Kidney epithelial cell (primary cell): ENCODE measurements around the gene GRIA1. TPM values are rescaled to one million over a fixed set of nuclear protein-coding genes. Genes with fewer than 3 reads are reported as not detected.

Source experiments
- DNase-seq: peaks from one replicate; pipeline ENCODE4 v3.0.0-alpha.2; 2010; ENCODE audit warnings: low read depth
- H3K27me3 ChIP-seq: 2 replicates; pipeline ENCODE4 v1.6.0; 2011; ENCODE audit warnings: low read length; ENCODE audit not compliant: control insufficient read depth, insufficient read depth
- H3K36me3 ChIP-seq: 2 replicates; pipeline ENCODE4 v1.5.1; 2011; ENCODE audit warnings: low read length; ENCODE audit not compliant: control insufficient read depth, insufficient read depth
- H3K4me3 ChIP-seq: 2 replicates; pipeline ENCODE4 v1.5.1; 2011; ENCODE audit warnings: low read depth, mild to moderate bottlenecking, control low read depth, low read length
- total RNA-seq: library from RNA; depleted of rRNA; stranded (reverse); fragments of >200 nt; gene quantifications from 2 replicates; pipeline ENCODE4 v1.2.3, GENCODE V29; 2015
- TF ChIP-seq, protein P1 (sequence below): IDR thresholded peaks from 2 replicates; pipeline ENCODE4 v1.5.1; 2011; ENCODE audit warnings: mild to moderate bottlenecking, moderate library complexity, low read length, control low read depth, inconsistent platforms; ENCODE audit not compliant: insufficient read depth, poor library complexity, severe bottlenecking

Gene GRIA1
- total RNA-seq, 1 donor from 2014 or later, result not detected

DNA sequence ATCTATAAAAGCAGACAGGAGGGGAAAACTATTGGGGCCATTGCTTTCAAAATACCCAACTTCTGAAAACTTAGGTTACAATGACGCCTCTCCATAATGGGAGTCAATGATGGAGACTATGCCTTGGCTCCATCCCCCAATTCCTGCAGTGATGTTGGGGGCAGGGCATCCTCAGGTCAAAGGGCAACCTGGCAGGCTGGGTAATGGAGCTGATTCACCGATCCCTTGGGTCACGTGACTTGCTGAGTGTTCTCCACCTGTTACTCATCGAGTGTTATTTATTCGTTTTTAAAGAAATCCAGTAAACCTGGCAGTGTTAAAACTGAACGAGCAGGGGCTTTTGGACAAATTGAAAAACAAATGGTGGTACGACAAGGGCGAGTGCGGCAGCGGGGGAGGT, 303.9 kb downstream of the GRIA1 start:
- DNase-seq, result no peak
- no peak overlapping the region for H3K4me3 ChIP-seq
- TF ChIP-seq, protein P1, sequence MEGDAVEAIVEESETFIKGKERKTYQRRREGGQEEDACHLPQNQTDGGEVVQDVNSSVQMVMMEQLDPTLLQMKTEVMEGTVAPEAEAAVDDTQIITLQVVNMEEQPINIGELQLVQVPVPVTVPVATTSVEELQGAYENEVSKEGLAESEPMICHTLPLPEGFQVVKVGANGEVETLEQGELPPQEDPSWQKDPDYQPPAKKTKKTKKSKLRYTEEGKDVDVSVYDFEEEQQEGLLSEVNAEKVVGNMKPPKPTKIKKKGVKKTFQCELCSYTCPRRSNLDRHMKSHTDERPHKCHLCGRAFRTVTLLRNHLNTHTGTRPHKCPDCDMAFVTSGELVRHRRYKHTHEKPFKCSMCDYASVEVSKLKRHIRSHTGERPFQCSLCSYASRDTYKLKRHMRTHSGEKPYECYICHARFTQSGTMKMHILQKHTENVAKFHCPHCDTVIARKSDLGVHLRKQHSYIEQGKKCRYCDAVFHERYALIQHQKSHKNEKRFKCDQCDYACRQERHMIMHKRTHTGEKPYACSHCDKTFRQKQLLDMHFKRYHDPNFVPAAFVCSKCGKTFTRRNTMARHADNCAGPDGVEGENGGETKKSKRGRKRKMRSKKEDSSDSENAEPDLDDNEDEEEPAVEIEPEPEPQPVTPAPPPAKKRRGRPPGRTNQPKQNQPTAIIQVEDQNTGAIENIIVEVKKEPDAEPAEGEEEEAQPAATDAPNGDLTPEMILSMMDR, result no peak

DNA sequence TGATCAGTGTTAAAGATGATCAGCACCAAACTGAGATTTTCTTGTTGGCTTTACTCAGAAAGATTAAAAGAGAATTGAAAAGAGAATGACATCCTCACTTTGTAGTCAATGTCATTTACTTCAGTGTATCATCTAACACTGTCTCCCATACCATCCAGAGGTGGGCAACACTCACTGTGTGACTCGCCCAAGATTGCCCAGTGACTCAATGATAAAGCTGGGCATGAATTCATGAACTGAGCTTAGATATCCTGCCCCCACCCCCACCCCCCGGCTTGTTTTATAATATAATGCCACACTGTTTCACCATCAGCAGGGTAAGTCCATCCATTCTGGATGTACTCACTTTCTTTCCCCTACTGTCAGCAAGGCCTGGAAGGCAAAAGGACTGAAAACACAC, 306.1 kb downstream of the GRIA1 start:
- no peak overlapping the region for H3K4me3 ChIP-seq
- TF ChIP-seq, protein P1, result no peak
- no peaks in the 10 kb centered on the region for H3K36me3 ChIP-seq
- no peaks in the 10 kb centered on the region for H3K27me3 ChIP-seq
- no peak for DNase-seq

More for the DNA sequence above, 303.9 kb downstream of the GRIA1 start:
- Histone ChIP-seq H3K27me3 (no peaks in the 10 kb centered on the region), H3K36me3 (no peaks in the 10 kb centered on the region)

DNA sequence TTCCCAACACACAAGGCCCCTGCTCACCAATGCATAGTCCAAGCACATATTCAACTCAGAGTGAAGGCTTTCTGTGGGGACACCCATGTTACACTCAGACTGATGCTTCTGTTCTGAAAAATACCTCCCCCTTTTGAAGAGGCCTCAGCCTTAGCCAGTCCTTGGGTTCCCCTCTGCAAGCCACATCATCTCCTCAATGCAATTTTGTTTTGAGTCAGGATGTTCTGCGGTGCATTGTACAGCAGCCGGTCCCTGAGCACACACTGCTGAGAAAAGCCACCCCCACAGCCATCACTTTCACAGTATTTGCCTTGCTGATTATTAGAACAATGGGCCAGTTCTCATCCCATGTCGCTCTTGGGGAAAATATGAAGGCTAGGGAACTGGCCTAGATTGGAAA, 307.0 kb downstream of the GRIA1 start:
- DNase-seq, result no peak
- TF ChIP-seq, protein P1, result no peak
- Histone ChIP-seq H3K36me3 (no peaks in the 10 kb centered on the region), H3K4me3 (no peak overlapping the region), H3K27me3 (no peaks in the 10 kb centered on the region)

DNA sequence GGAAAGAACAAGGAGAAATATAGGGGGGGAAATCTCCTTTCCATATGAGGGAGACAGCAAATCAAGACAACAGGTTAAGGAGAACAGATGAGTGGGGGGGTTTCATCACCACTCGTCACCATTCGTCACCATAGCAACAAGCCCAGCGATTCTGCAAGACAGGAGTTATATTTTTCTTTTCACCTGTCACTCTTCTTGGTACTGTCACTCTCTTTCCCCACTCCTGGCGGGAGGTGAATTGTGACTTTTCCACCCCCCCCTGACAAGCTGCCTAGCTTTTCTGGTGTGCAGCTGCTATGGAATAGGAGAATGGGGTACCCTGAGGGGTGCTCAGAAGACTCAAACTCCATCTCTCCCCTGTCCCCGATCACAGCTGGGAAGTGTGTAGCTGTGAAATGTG, 308.4 kb downstream of the GRIA1 start:
- Histone ChIP-seq H3K4me3 (no peak overlapping the region), H3K36me3 (no peaks in the 10 kb centered on the region), H3K27me3 (no peaks in the 10 kb centered on the region)
- TF ChIP-seq, protein P1, result no peak
- DNase-seq, result no peak

DNA sequence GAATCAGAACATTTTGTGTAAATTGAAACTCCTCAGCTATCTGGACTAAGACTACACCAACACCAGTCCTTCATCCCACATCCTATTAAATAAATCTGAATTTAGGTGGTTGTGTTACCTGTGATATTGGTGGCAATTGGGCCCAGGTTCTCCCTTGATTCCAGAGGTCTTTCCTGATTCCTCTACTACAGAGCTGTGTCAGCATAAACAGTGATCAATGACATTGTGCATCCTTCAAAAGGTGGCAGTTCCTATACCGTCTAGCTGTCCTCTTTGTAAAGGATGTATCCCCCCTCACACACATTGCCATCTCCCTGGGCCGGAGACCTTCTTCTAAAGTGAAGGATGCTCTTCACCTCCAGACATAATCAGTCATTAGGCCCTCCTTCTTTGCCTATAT, 309.0 kb downstream of the GRIA1 start:
- H3K36me3 ChIP-seq, result no peaks in the 10 kb centered on the region
- no peaks in the 10 kb centered on the region for H3K27me3 ChIP-seq
- H3K4me3 ChIP-seq, result no peak overlapping the region
- DNase-seq, result no peak
- TF ChIP-seq, protein P1, result no peak

DNA sequence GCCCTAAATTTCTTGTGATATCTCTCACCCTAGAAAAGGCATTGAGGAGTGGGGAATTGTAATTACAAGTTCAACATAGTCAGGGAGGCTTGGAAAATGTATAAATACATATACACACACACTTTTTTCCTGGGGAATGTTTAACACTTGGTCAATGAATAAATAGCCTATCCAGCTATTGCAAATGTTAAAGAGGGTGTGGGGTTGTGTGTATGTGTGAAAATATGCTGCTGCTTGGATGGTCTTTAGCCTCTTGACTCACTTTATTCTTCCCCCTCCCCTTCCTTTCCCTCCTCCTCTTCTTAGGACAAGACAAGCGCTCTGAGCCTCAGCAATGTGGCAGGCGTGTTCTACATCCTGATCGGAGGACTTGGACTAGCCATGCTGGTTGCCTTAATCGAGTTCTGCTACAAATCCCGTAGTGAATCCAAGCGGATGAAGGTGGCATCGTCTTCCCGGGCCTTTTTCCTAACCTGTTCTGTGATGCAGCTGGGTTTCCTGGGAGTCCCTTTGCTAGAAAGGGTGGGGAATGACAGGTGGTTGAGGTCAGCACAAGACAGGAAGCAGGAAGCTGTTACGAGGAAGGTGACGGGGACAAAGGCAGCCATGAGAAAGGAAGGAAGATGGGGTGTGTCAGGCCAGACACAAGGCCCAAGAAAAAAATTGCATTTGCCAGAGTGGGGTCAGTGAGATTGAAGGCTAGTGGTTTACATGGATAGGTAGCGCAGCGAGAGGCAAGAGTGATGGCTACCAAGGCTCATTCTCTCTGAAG, 311.8 kb downstream of the GRIA1 start:
- Histone ChIP-seq H3K27me3 (no peaks in the 10 kb centered on the region), H3K36me3 (no peaks in the 10 kb centered on the region), H3K4me3 (no peak overlapping the region)
- no peak for DNase-seq
- TF ChIP-seq, protein P1, result no peak
